ENCODE results near the gene CFAP46. TPM values are rescaled to one million over a fixed set of nuclear protein-coding genes. Genes with fewer than 3 reads are reported as not detected.

The CFAP46 gene
- polyA plus RNA-seq, 3 donors, result 0.07 TPM; not detected in 2

- DNase-seq, result peak; percentile 44 to 48 (median 44)
- 66% methylated on average over 19 of the region's 24 CpGs for WGBS (ENCODE audit: insufficient coverage)
- peaks cover 12 to 49% of the 10 kb centered on the region in 2 donors for H3K27me3 ChIP-seq (ENCODE audit: control insufficient read depth in 2 of 2, insufficient read depth in 2 of 2, low read length in 2 of 2)
- no peaks in the 10 kb centered on the region for H3K79me2 ChIP-seq (ENCODE audit: insufficient read depth, low read length)
- no peak overlapping the region for H3K27ac ChIP-seq (ENCODE audit: low read depth in 1 of 2, low read length in 2 of 2)
- no peak overlapping the region for H3K9ac ChIP-seq (ENCODE audit: insufficient read depth, low read length, poor library complexity, severe bottlenecking)
- Mint-ChIP-seq H3K4me3 (peak overlapping the region in 1 of 2 donors; percentile 78), H3K27ac (peak overlapping the region in 1 of 7 donors; percentile 68), H3K27me3 (ENCODE audit: low read depth in 3 of 3) (peaks cover 36 to 65% (median 43%) of the 10 kb centered on the region in 3 donors), H3K4me1 (peaks cover 5% of the 10 kb centered on the region), H3K36me3 (peaks cover 3 to 6% of the 10 kb centered on the region in 2 donors), H3K9me3 (peaks cover 0 to 6% (median 3%) of the 10 kb centered on the region in 7 donors)
- peaks cover 0 to 8% of the 10 kb centered on the region in 2 donors for H3K9me3 ChIP-seq (replicated peaks in 1 of 2; ENCODE audit: control insufficient read depth in 1 of 2, insufficient read depth in 1 of 2, low read length in 2 of 2)
- TF ChIP-seq CTCF (IDR thresholded peaks at IDR 0.05), result peak; percentile 82
- H3K4me2 ChIP-seq (replicated peaks; ENCODE audit: extremely low read depth, low read length, poor library complexity, severe bottlenecking), result no peak overlapping the region
- H3K4me1 ChIP-seq (ENCODE audit: control insufficient read depth in 1 of 2, insufficient read depth in 2 of 2, low read length in 2 of 2), result peaks cover 0 to 6% of the 10 kb centered on the region in 2 donors
- H3K4me3 ChIP-seq (replicated peaks in 1 of 3; ENCODE audit: low read depth in 2 of 3, low read length in 3 of 3), result no peak overlapping the region
- no peaks in the 10 kb centered on the region for H4K20me1 ChIP-seq (ENCODE audit: insufficient read depth, low read length)
- H2AFZ ChIP-seq (ENCODE audit: insufficient read depth, low read depth, low read length, poor library complexity, severe bottlenecking), result no peak overlapping the region
- intact Hi-C loops (cut with micrococcal nuclease), result loop anchor here (2.0 to 5.0 kb wide), 2 partner anchors 185 to 377 kb away; no protein-coding TSS in a partner anchor
- H3K36me3 ChIP-seq (replicated peaks in 1 of 2; ENCODE audit: control insufficient read depth in 1 of 2, insufficient read depth in 2 of 2, low read length in 2 of 2), result no peaks in the 10 kb centered on the region
Observed at GRCh38 chr10:132939957-132940790, 2.2 kb downstream of the CFAP46 start.

- peaks cover 0 to 8% of the 10 kb centered on the region in 2 donors for H3K9me3 ChIP-seq (replicated peaks in 1 of 2; ENCODE audit: control insufficient read depth in 1 of 2, insufficient read depth in 1 of 2, low read length in 2 of 2)
- H2AFZ ChIP-seq (ENCODE audit: insufficient read depth, low read depth, low read length, poor library complexity, severe bottlenecking), result no peak overlapping the region
- H3K27ac ChIP-seq (ENCODE audit: low read depth in 1 of 2, low read length in 2 of 2), result no peak overlapping the region
- WGBS (ENCODE audit: insufficient coverage), result 89% methylated on average over 11 of the region's 15 CpGs
- no peak overlapping the region for H3K4me2 ChIP-seq (replicated peaks; ENCODE audit: extremely low read depth, low read length, poor library complexity, severe bottlenecking)
- no peak for TF ChIP-seq CTCF (IDR thresholded peaks at IDR 0.05)
- no peaks in the 10 kb centered on the region for H4K20me1 ChIP-seq (ENCODE audit: insufficient read depth, low read length)
- H3K36me3 Mint-ChIP-seq, result peaks cover 3 to 6% of the 10 kb centered on the region in 2 donors
- peak overlapping the region in 1 of 7 donors; percentile 68 for H3K27ac Mint-ChIP-seq
- peaks cover 0 to 5% (median 3%) of the 10 kb centered on the region in 7 donors for H3K9me3 Mint-ChIP-seq
- intact Hi-C loops (cut with micrococcal nuclease), result no loop called here
- H3K79me2 ChIP-seq (ENCODE audit: insufficient read depth, low read length), result no peaks in the 10 kb centered on the region
- H3K36me3 ChIP-seq (replicated peaks in 1 of 2; ENCODE audit: control insufficient read depth in 1 of 2, insufficient read depth in 2 of 2, low read length in 2 of 2), result no peaks in the 10 kb centered on the region
- H3K4me1 ChIP-seq (ENCODE audit: control insufficient read depth in 1 of 2, insufficient read depth in 2 of 2, low read length in 2 of 2), result peaks cover 0 to 6% of the 10 kb centered on the region in 2 donors
- DNase-seq, result no peak
- peaks cover 5% of the 10 kb centered on the region for H3K4me1 Mint-ChIP-seq
- no peak overlapping the region for H3K4me3 Mint-ChIP-seq
- no peak overlapping the region for H3K9ac ChIP-seq (ENCODE audit: insufficient read depth, low read length, poor library complexity, severe bottlenecking)
- peaks cover 12 to 48% of the 10 kb centered on the region in 2 donors for H3K27me3 ChIP-seq (ENCODE audit: control insufficient read depth in 2 of 2, insufficient read depth in 2 of 2, low read length in 2 of 2)
- H3K27me3 Mint-ChIP-seq (ENCODE audit: low read depth in 3 of 3), result peaks cover 36 to 58% (median 39%) of the 10 kb centered on the region in 3 donors
- H3K4me3 ChIP-seq (replicated peaks in 1 of 3; ENCODE audit: low read depth in 2 of 3, low read length in 3 of 3), result no peak overlapping the region
Observed at GRCh38 chr10:132939378-132939955, 2.9 kb downstream of the CFAP46 start.

Data from CD14-positive monocyte (primary cell).